C4-2B (cell line): ENCODE measurements around the gene EZH2.

ENCODE experiments used
- CTCF ChIP-seq: fragments of 450-650 bp; conservative IDR thresholded peaks from 2 replicates; pipeline ENCODE4 v1.5.1; 2017; ENCODE audit warnings: mild to moderate bottlenecking
- ZFX ChIP-seq: fragments of 450-650 bp; IDR thresholded peaks from 2 replicates; pipeline ENCODE4 v1.6.1; 2017

GRCh38 chr7:148852272-148852671 is 31.8 kb downstream of the EZH2 start:
- no peak for TF ChIP-seq CTCF
- TF ChIP-seq ZFX, result no peak
